ENCODE data around the gene CRYBA4. TPM values are rescaled to one million over a fixed set of nuclear protein-coding genes. Genes with fewer than 3 reads are reported as not detected.

CRYBA4 gene
- total and polyA plus RNA-seq, 7 donors = not detected

DNA sequence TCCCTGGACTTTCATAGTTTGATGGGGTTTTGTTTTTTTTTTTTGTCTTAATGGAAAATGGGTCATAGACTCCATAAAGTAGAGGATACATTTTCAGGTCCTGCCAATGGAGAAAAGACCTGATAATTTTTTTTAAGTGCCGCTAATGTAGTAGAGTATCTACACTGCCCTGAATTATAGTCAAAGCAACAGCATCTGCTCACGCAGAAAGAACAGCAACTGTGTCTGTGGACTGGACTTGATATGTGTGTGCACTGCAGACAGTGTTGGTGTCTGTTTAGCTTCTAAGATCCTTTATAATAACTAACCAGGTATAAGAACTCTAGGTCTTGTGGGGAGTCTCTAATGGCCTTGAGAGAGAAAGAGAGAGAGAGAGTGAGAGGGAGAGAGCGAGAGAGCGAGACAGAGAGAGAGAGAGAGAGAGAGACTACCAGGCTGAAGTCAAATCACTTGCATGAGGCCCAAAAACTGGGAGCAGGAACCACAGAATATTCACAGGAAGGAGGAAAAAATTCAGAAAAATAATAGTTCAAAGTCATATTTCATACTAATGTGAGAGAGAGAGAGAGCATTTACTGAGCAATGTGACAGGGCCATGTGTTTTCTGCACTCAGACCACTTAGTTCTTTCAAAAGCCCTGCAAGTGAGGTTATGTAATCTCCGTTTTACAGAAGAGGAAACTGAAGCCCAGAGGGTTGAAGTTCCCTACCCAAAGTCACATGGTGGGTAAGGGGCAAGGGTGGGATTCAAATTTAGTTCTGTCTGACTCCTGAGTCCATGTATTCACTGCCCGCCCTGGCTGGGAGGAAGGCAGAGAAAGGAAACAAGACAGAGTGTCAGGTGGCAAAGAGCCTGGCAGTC is 27.0 kb downstream of the CRYBA4 start:
- WGBS, 3 donors = 79 to 85% (median 81%) methylated on average over 6 of the region's 6 CpGs
- no peak for DNase-seq
- no peak for ATAC-seq
- Histone ChIP-seq H3K27ac (no peak overlapping the region), H3K9me3 (no peaks in the 10 kb centered on the region), H3K4me1 (peaks cover 4% of the 10 kb centered on the region), H3K4me3 (no peak overlapping the region), H3K36me3 (ENCODE audit: insufficient read depth in 1 of 2, low read depth in 1 of 2) (no peaks in the 10 kb centered on the region), H3K27me3 (ENCODE audit: insufficient read depth in 3 of 3, low read length in 2 of 3) (peaks cover 0 to 7% (median 1%) of the 10 kb centered on the region in 3 donors)
- intact Hi-C loops (cut with DNase I) = no loop called here
- no peak for TF ChIP-seq CTCF (IDR thresholded peaks at IDR 0.05)

GRCh38 chr22:26650722-26651421 is 29.1 kb downstream of the CRYBA4 start:
- intact Hi-C loops (cut with DNase I) = no loop called here

GRCh38 chr22:26651815-26652214 is 30.1 kb downstream of the CRYBA4 start:
- DNase-seq (no peak), ATAC-seq (no peak)
- Histone ChIP-seq H3K4me1 (peaks cover under 1% of the 10 kb centered on the region), H3K27me3 (ENCODE audit: insufficient read depth in 3 of 3, low read length in 2 of 3) (peaks cover 0 to 25% (median 5%) of the 10 kb centered on the region in 3 donors), H3K36me3 (ENCODE audit: insufficient read depth in 1 of 2, low read depth in 1 of 2) (no peaks in the 10 kb centered on the region), H3K9me3 (no peaks in the 10 kb centered on the region), H3K4me3 (no peak overlapping the region), H3K27ac (no peak overlapping the region)
- 74 to 79% (median 78%) methylated on average over 10 of the region's 10 CpGs for WGBS, 3 donors
- no peak for TF ChIP-seq CTCF (IDR thresholded peaks at IDR 0.05)
- intact Hi-C loops (cut with DNase I) = no loop called here

More at GRCh38 chr22:26650722-26651421, 29.1 kb downstream of the CRYBA4 start:
- Histone ChIP-seq H3K9me3 (no peaks in the 10 kb centered on the region), H3K27me3 (ENCODE audit: insufficient read depth in 3 of 3, low read length in 2 of 3) (peaks cover 0 to 18% (median 4%) of the 10 kb centered on the region in 3 donors), H3K36me3 (ENCODE audit: insufficient read depth in 1 of 2, low read depth in 1 of 2) (no peaks in the 10 kb centered on the region), H3K27ac (no peak overlapping the region), H3K4me3 (no peak overlapping the region), H3K4me1 (no peaks in the 10 kb centered on the region)
- ATAC-seq (no peak), DNase-seq (no peak)
- WGBS, 3 donors = 78 to 82% (median 80%) methylated on average over 6 of the region's 6 CpGs
- TF ChIP-seq CTCF (IDR thresholded peaks at IDR 0.05) = no peak

- H3K4me3 ChIP-seq = peak within 1 kb of the TSS; percentile 53
- DNase-seq = peak in 1 of 2 donors; percentile 60
These were observed 35.4 kb downstream of the CRYBA4 start, which contains the start of gene MIAT for GRCh38 chr22:26656891-26657851. Gene MIAT, plus strand, starts transcription at chr22:26657588.

More at GRCh38 chr22:26656891-26657851, 35.4 kb downstream of the CRYBA4 start, which contains the start of gene MIAT:
- H3K27me3 ChIP-seq (ENCODE audit: insufficient read depth in 3 of 3, low read length in 2 of 3) = peaks cover 0 to 60% (median 11%) of the 10 kb centered on the region in 3 donors
- WGBS, 3 donors = 2% methylated on average over 55 to 62 of the region's 62 CpGs
- H3K27ac ChIP-seq = no peak within 1 kb of the TSS
- no peaks in the 10 kb centered on the region for H3K36me3 ChIP-seq (ENCODE audit: insufficient read depth in 1 of 2, low read depth in 1 of 2)
- no peak for TF ChIP-seq CTCF (IDR thresholded peaks at IDR 0.05)
- H3K9me3 ChIP-seq = no peaks in the 10 kb centered on the region
- peaks cover 23% of the 10 kb centered on the region for H3K4me1 ChIP-seq
- intact Hi-C loops (cut with DNase I) = no loop called here
- ATAC-seq = peak in 1 of 4 donors; percentile 18

Data from psoas muscle (tissue), 8 donors.